Esophagus squamous epithelium (tissue), 5 donors: ENCODE measurements around the gene MOGAT3. TPM values are rescaled to one million over a fixed set of nuclear protein-coding genes. Genes with fewer than 3 reads are reported as not detected.

Experiments used
- DNase-seq: peaks from one replicate; lab custom pipeline; 2025; lab: John Stamatoyannopoulos, UW
- H3K27ac ChIP-seq, 4 donors: fragments of 200-600 bp; sonication (generic); one replicate each; pipeline ENCODE4 v1.5.1; 2016 to 2019; ENCODE audit warnings: mild to moderate bottlenecking in 1 of 4
- H3K27me3 ChIP-seq, 4 donors: fragments of 200-600 bp; sonication (generic); 1 replicate in 3 of 4; 2 replicates in 1 of 4; pipeline versions ENCODE4 v1.5.1 to v1.6.0; 2017 to 2021; ENCODE audit warnings: antibody characterized with exemption in 1 of 4
- H3K36me3 ChIP-seq, 3 donors: fragments of 200-600 bp; sonication (generic); one replicate each; pipeline ENCODE4 v1.5.1; 2016 to 2019
- H3K4me1 ChIP-seq, 3 donors: fragments of 200-600 bp; sonication (generic); one replicate each; pipeline ENCODE4 v1.5.1; 2017 to 2019
- H3K4me3 ChIP-seq, 4 donors: fragments of 200-600 bp; sonication (generic); 1 replicate in 3 of 4; 2 replicates in 1 of 4; pipeline ENCODE4 v1.5.1; 2016 to 2019; ENCODE audit warnings: mild to moderate bottlenecking in 2 of 4, moderate library complexity in 1 of 4
- H3K9me3 ChIP-seq, 3 donors: fragments of 200-600 bp; sonication (generic); one replicate each; pipeline ENCODE4 v1.5.1; 2016 to 2019
- CTCF ChIP-seq, 6 experiments: fragments of 450-650 bp in 4 of 6; fragments of 200-600 bp in 2 of 6; sonication (generic) in 2 of 6; IDR thresholded peaks; one replicate each; pipeline ENCODE4 v1.5.1; 2016 to 2019; ENCODE audit warnings: antibody characterized with exemption in 6 of 6, mild to moderate bottlenecking in 4 of 6, moderate library complexity in 4 of 6
- POLR2A ChIP-seq, 4 donors: fragments of 450-650 bp; IDR thresholded peaks; one replicate each; pipeline ENCODE4 v1.6.1; 2017; ENCODE audit warnings: antibody characterized with exemption in 4 of 4, mild to moderate bottlenecking in 4 of 4, moderate library complexity in 3 of 4
- whole genome bisulfite sequencing, 2 donors: methylation state at CpG; one replicate each; pipeline ENCODE4 v1.1.5; 2018; 5-methylcytosine and 5-hydroxymethylcytosine counted together
- intact Hi-C: fragments of 100-400 bp; cut with DNase I; formaldehyde crosslinking; loops from one replicate; pipeline ENCODE4 v1.15.0; 2022
- total RNA-seq, 4 donors: library from RNA; depleted of rRNA; stranded (reverse); fragments of >200 nt; gene quantifications; one replicate each; pipeline ENCODE4 v1.1.0, GENCODE V29; 2016
- donor health status: DM: yes; HTN: yes; CAD: no.

Gene MOGAT3
- total RNA-seq, 4 donors from 2014 or later = not detected

- H3K27me3 ChIP-seq = peaks cover 5 to 91% (median 44%) of the 10 kb centered on the region in 4 donors
- DNase-seq = no peak
- H3K4me1 ChIP-seq = peaks cover 33 to 48% (median 36%) of the 10 kb centered on the region in 3 donors
- intact Hi-C loops = no loop called here
- H3K9me3 ChIP-seq = no peaks in the 10 kb centered on the region
- TF ChIP-seq POLR2A (IDR thresholded peaks at IDR 0.05) (no peak), CTCF (IDR thresholded peaks at IDR 0.05) (no peak)
- 0 to 2% methylated on average over 2 to 9 of the region's 75 CpGs for WGBS, 2 donors
- H3K4me3 ChIP-seq = peak overlapping the region in 3 of 4 donors; percentile 34 to 60 (median 43)
- no peak overlapping the region for H3K27ac ChIP-seq
- peaks cover 1 to 28% (median 7%) of the 10 kb centered on the region in 3 donors for H3K36me3 ChIP-seq
Measured at GRCh38 chr7:101164071-101164840, 36.6 kb downstream of the MOGAT3 start.

DNA sequence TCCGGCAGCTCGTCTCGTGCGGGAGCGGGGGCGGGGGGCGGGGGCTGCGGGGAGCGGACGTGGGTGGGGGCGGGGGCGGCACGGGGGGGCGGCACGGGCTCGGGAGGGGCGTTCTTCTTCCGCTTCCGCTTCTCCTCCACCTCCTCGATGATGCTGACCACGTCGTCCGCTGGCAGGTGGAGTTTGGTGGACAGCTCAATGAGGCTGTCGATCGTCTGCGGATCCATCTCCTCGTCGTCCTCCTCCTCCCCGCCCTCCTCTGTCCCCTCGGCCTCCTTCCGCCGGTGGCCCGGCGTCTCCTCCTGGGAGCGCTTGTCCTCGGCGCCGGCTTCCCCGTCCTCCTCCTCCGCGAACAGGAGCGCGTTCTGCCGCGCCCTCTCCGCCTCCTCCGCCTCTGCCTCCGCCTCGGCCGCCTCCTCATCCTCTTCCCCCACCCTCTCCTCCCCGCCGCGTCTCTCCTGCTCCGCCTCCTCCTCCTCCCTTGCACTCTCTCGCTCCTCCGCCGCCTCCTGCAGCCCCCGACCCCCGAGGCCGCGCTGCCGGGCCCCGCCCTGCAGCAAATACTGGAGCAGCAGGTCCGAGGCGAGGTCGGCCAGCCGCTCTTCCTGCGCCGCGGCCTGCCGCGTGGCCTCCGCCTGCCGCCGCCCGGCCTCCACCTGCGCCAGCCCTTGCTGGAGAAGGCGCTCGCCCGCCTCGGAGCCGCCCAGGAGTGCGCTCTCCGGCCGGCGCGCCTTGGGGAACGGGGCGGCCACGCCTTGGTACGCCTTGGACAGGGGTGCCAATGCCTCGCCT is 37.4 kb downstream of the MOGAT3 start:
- Histone ChIP-seq H3K36me3 (peaks cover 7 to 36% (median 7%) of the 10 kb centered on the region in 3 donors), H3K9me3 (no peaks in the 10 kb centered on the region), H3K27ac (no peak overlapping the region), H3K4me3 (peak overlapping the region; percentile 18 to 60 (median 38)), H3K27me3 (peaks cover 5 to 86% (median 37%) of the 10 kb centered on the region in 4 donors), H3K4me1 (peaks cover 33 to 45% (median 36%) of the 10 kb centered on the region in 3 donors)
- no peak for DNase-seq
- WGBS, 2 donors = 0 to 1% methylated on average over 25 to 30 of the region's 92 CpGs
- no peak for TF ChIP-seq POLR2A (IDR thresholded peaks at IDR 0.05)
- intact Hi-C loops = no loop called here

DNA sequence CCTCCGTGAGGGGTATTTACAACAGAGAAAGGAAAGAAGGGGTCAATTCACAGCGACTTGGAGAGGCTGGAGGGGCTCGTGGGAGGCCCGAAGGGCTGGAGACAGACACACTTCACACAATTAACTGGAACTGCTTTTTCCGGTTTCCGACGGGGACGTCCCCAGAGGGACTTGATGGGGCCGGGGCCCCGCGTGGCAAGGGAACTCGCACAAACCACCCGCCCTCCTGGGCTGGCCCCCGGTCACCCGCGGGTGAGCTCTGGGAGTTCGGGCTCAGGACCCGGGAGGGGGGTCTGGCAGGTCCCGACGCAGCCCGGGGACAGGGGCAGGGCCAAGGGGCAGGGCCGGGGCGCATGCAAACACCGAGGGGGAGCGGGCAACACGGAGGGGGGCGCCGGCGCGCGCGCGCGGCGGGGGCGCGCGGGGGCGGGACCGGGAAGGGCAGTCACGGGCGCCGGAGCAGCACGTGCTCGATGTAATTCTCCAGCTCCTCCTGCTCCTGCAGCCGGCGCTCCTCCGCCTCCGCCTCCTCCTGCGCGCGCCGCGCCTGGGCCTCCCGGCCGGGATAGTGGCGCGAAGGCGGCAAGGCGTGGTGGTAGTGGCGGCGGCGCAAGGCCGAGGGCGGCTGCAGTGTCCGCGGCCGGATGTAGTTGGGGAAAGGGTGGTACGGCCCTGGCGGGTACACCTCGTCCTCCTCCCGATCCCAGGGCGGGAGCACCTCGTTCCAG is 38.1 kb downstream of the MOGAT3 start:
- no peak for TF ChIP-seq CTCF (IDR thresholded peaks at IDR 0.05)
- no peak for TF ChIP-seq POLR2A (IDR thresholded peaks at IDR 0.05)
- WGBS, 2 donors = 7% methylated on average over 7 to 17 of the region's 74 CpGs
- no peak for DNase-seq

DNA sequence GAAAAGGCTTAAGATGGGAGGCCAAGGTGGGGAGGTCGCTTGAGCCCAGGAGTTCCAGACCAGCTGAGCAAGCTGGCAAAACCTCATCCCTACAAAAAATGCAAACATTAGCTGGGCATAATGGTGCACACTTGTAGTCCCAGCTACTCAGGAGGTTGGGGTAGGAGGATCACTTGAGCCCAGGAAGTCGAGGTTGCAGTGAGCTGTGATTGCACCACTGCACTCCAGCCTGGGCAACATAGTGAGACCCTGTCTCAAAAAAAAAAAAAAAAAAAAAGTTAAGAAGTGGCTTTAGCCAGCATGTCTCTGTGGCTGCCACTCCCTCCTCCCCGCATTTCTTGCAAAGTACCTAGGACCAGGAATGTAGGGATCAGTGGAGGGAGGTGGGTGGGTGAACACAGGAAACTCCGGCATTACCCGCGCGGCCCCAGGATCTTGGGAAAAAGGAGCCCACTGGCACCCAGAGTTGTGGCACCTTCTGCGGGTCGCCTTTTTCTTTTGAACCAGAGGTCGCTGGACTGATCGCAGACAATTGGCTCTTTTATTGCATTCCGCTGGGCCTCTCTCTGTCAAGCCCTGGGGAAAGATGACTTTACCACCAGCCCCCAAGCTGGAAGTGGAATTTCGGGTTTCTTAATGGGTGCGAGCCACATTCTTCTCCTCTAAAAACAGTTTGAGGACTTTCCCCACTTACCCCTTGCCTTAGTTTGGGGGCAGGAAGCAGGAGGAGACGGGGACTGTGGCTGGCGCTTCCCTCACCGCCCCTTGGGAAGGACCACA is 39.0 kb downstream of the MOGAT3 start:
- Histone ChIP-seq H3K27me3 (peaks cover 5 to 70% (median 27%) of the 10 kb centered on the region in 4 donors), H3K27ac (no peak overlapping the region), H3K9me3 (no peaks in the 10 kb centered on the region), H3K4me3 (no peak overlapping the region), H3K36me3 (peaks cover 7 to 51% (median 12%) of the 10 kb centered on the region in 3 donors), H3K4me1 (peaks cover 33 to 45% (median 36%) of the 10 kb centered on the region in 3 donors)
- TF ChIP-seq CTCF (IDR thresholded peaks at IDR 0.05) (no peak), POLR2A (IDR thresholded peaks at IDR 0.05) (no peak)
- no peak for DNase-seq
- intact Hi-C loops = no loop called here
- WGBS, 2 donors = 80 to 81% methylated on average over 16 to 17 of the region's 17 CpGs

More for the DNA sequence above, 38.1 kb downstream of the MOGAT3 start:
- Histone ChIP-seq H3K27me3 (peaks cover 5 to 79% (median 32%) of the 10 kb centered on the region in 4 donors), H3K36me3 (peaks cover 7 to 43% (median 7%) of the 10 kb centered on the region in 3 donors), H3K27ac (peak overlapping the region in 1 of 4 donors; percentile 6), H3K9me3 (no peaks in the 10 kb centered on the region), H3K4me1 (peaks cover 33 to 45% (median 36%) of the 10 kb centered on the region in 3 donors), H3K4me3 (peak overlapping the region; percentile 18 to 60 (median 38))
- intact Hi-C loops = no loop called here
